Sigmoid colon (tissue), 7 donors: Measurements from ENCODE around the gene ETF1. TPM values are rescaled to one million over a fixed set of nuclear protein-coding genes. Genes with fewer than 3 reads are reported as not detected.

Experiments
- DNase-seq: peaks from one replicate; pipeline ENCODE4 v3.0.0-alpha.2; 2019
- H3K27ac ChIP-seq, 4 donors: fragments of 200-600 bp; sonication (generic); one replicate each; pipeline ENCODE4 v1.5.1; 2016 to 2019; ENCODE audit warnings: mild to moderate bottlenecking in 1 of 4
- H3K27me3 ChIP-seq, 3 donors: fragments of 200-600 bp; sonication (generic); one replicate each; pipeline ENCODE4 v1.5.1; 2019; ENCODE audit warnings: mild to moderate bottlenecking in 1 of 3
- H3K36me3 ChIP-seq, 4 donors: fragments of 200-600 bp; sonication (generic); one replicate each; pipeline ENCODE4 v1.5.1; 2016 to 2019
- H3K4me1 ChIP-seq, 4 donors: fragments of 200-600 bp; sonication (generic); one replicate each; pipeline ENCODE4 v1.5.1; 2017 to 2019
- H3K4me3 ChIP-seq, 4 donors: fragments of 200-600 bp; sonication (generic); one replicate each; pipeline ENCODE4 v1.5.1; 2017 to 2019; ENCODE audit warnings: mild to moderate bottlenecking in 2 of 4, moderate library complexity in 1 of 4
- H3K9me3 ChIP-seq, 4 donors: fragments of 200-600 bp in 3 of 4; sonication (generic) in 3 of 4; one replicate each; pipeline versions ENCODE4 v1.5.1 to v1.6.1; 2013 to 2019
- EP300 ChIP-seq, 4 donors: sonication (generic); formaldehyde crosslinking; IDR thresholded peaks; one replicate each; pipeline ENCODE4 v1.6.1; 2017; ENCODE audit warnings: antibody characterized with exemption in 4 of 4
- POLR2A ChIP-seq, 2 donors: fragments of 450-650 bp; IDR thresholded peaks; one replicate each; pipeline ENCODE4 v1.6.1; 2016; ENCODE audit warnings: antibody characterized with exemption in 2 of 2, mild to moderate bottlenecking in 2 of 2, moderate library complexity in 2 of 2
- POLR2AphosphoS5 ChIP-seq, 4 donors: sonication (generic); formaldehyde crosslinking; IDR thresholded peaks; one replicate each; pipeline ENCODE4 v1.6.1; 2017; ENCODE audit warnings: antibody characterized with exemption in 4 of 4
- WGBS, 2 donors: extraction: QIAGEN DNeasy Blood & Tissue Kit; methylation state at CpG; one replicate each; pipeline ENCODE4 v1.1.7; 2013; 5-methylcytosine and 5-hydroxymethylcytosine counted together
- intact Hi-C: fragments of 100-400 bp; cut with DNase I; formaldehyde crosslinking; loops from one replicate; pipeline ENCODE4 v1.15.1; 2023
- polyA plus RNA-seq, 3 donors: library from polyadenylated mRNA; stranded (reverse); fragments of 200-250 nt; gene quantifications; one replicate each; pipeline ENCODE4 v1.2.3, GENCODE V29; 2013
- total RNA-seq, 4 donors: library from RNA; depleted of rRNA; stranded (reverse); fragments of >200 nt; gene quantifications; one replicate each; pipeline ENCODE4 v1.1.0, GENCODE V29; 2016
- TF ChIP-seq, protein P1 (sequence below), 4 experiments: fragments of 450-650 bp in 3 of 4; fragments of 200-600 bp in 1 of 4; IDR thresholded peaks; one replicate each; pipeline ENCODE4 v1.5.1; 2016 to 2019; ENCODE audit warnings: antibody characterized with exemption in 4 of 4, mild to moderate bottlenecking in 3 of 4, moderate library complexity in 2 of 4
- donor health status: healthy with polysubstance abuse.
- donor health status: Bipolar disorder and iron deficiency.
- donor health status: healthy.

Gene ETF1
- total and polyA plus RNA-seq, 7 donors, result 49.9 to 117 (median 67.0) TPM

DNA sequence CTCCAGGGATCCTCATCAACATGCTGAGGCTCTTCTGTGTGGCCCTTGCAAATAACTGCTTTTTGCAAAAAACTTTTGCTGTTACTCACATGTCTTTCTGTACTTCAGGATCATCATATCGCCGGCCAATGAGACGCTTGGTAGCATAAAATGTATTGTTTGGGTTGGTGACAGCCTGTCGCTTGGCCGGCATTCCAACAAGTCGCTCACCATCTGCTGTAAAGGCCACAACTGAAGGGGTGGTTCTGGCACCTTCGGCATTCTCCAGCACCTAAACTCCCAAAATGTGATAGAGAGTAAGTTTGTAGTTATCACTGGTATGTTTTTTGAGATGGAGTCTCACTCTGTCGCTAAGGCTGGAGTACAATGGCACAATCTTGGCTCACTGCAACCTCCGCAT is 27.8 kb upstream of the ETF1 start:
- 98% methylated on average over 9 of the region's 9 CpGs for WGBS, 2 donors
- intact Hi-C loops, result loop anchor here (10.0 kb wide), 2 partner anchors 154 to 624 kb away; partner anchors contain the start of gene SIL1
- H3K27me3 ChIP-seq, result no peaks in the 10 kb centered on the region
- no peak for DNase-seq
- TF ChIP-seq EP300 (IDR thresholded peaks at IDR 0.05), result no peak
- no peak for TF ChIP-seq POLR2AphosphoS5 (IDR thresholded peaks at IDR 0.05)
- no peak for TF ChIP-seq POLR2A (IDR thresholded peaks at IDR 0.05)
- TF ChIP-seq, protein P1, sequence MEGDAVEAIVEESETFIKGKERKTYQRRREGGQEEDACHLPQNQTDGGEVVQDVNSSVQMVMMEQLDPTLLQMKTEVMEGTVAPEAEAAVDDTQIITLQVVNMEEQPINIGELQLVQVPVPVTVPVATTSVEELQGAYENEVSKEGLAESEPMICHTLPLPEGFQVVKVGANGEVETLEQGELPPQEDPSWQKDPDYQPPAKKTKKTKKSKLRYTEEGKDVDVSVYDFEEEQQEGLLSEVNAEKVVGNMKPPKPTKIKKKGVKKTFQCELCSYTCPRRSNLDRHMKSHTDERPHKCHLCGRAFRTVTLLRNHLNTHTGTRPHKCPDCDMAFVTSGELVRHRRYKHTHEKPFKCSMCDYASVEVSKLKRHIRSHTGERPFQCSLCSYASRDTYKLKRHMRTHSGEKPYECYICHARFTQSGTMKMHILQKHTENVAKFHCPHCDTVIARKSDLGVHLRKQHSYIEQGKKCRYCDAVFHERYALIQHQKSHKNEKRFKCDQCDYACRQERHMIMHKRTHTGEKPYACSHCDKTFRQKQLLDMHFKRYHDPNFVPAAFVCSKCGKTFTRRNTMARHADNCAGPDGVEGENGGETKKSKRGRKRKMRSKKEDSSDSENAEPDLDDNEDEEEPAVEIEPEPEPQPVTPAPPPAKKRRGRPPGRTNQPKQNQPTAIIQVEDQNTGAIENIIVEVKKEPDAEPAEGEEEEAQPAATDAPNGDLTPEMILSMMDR (IDR thresholded peaks at IDR 0.05), result no peak
- peaks cover 53 to 79% (median 68%) of the 10 kb centered on the region in 4 donors for H3K36me3 ChIP-seq
- no peak overlapping the region for H3K27ac ChIP-seq
- H3K4me3 ChIP-seq, result no peak overlapping the region
- H3K4me1 ChIP-seq, result peaks cover 0 to 25% (median 18%) of the 10 kb centered on the region in 4 donors
- no peaks in the 10 kb centered on the region for H3K9me3 ChIP-seq

DNA sequence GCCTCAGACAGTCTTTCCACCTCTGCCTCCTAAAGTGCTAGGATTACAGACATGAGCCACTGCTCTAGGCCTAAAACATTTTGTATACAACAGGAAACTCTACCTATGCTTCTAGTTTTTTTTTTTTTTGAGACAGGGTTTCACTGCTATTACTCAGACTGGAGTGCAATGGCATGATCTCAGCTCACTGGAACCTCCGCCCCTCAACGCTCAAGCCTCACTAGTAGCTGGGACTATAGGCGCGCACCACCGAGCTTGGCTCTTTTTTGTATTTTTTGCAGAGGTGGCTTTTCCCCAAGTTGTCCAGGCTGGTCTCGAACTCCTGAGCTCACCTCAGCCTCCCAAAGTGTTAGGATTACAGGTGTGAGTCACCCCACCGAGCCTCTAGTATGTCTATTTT is 26.7 kb upstream of the ETF1 start:
- WGBS, 2 donors, result 96% methylated on average over 7 of the region's 7 CpGs
- Histone ChIP-seq H3K36me3 (peaks cover 60 to 90% (median 78%) of the 10 kb centered on the region in 4 donors), H3K27ac (no peak overlapping the region), H3K4me3 (no peak overlapping the region), H3K4me1 (peaks cover 0 to 25% (median 17%) of the 10 kb centered on the region in 4 donors), H3K27me3 (no peaks in the 10 kb centered on the region), H3K9me3 (no peaks in the 10 kb centered on the region)
- no peak for TF ChIP-seq EP300 (IDR thresholded peaks at IDR 0.05)
- TF ChIP-seq, protein P1 (IDR thresholded peaks at IDR 0.05), result no peak
- no peak for TF ChIP-seq POLR2A (IDR thresholded peaks at IDR 0.05)
- TF ChIP-seq POLR2AphosphoS5 (IDR thresholded peaks at IDR 0.05), result no peak
- no peak for DNase-seq
- intact Hi-C loops, result loop anchor here (10.0 kb wide), 2 partner anchors 155 to 625 kb away; partner anchors contain the start of gene SIL1

DNA sequence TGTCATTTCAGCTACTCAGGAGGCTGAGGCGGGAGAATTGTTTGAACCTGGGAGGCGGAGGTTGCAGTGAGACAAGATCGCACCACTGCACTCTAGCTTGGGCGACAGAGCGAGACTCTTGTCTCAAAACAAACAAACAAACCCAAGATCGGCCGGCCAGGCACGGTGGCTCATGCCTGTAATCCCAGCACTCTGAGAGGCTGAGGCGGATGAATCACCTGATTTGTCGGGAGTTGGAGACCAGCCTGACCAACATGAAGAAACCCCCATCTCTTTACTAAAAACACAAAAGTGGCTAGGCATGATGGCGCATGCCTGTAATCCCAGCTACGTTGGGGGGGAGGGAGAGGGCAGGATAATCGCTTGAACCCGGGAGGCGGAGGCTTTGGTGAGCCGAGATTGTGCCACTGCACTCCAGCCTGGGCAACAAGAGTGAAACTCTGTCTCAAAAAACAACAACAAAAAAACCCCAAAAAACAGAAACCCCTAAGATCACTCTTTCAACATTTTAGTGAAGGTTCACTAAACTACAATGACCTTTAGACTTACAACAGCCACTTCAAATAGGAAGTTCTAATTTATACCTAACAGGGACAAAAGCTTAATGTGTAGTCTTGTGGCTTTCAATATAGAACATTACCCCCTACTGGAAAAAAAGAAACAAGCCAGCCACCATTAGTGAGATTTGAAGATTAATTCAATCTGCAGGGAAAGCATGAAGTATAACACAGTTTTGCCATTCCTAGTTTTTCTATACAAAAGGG is 25.2 kb upstream of the ETF1 start:
- peaks cover 63 to 100% (median 81%) of the 10 kb centered on the region in 4 donors for H3K36me3 ChIP-seq
- no peaks in the 10 kb centered on the region for H3K27me3 ChIP-seq
- no peaks in the 10 kb centered on the region for H3K9me3 ChIP-seq
- H3K4me3 ChIP-seq, result no peak overlapping the region
- TF ChIP-seq EP300 (IDR thresholded peaks at IDR 0.05), result no peak
- TF ChIP-seq POLR2A (IDR thresholded peaks at IDR 0.05), result no peak
- TF ChIP-seq, protein P1 (IDR thresholded peaks at IDR 0.05), result no peak
- TF ChIP-seq POLR2AphosphoS5 (IDR thresholded peaks at IDR 0.05), result no peak
- 90 to 91% methylated on average over 16 of the region's 16 CpGs for WGBS, 2 donors
- intact Hi-C loops, result no loop called here
- H3K4me1 ChIP-seq, result peaks cover 0 to 13% (median 8%) of the 10 kb centered on the region in 4 donors
- no peak for DNase-seq
- H3K27ac ChIP-seq, result no peak overlapping the region

DNA sequence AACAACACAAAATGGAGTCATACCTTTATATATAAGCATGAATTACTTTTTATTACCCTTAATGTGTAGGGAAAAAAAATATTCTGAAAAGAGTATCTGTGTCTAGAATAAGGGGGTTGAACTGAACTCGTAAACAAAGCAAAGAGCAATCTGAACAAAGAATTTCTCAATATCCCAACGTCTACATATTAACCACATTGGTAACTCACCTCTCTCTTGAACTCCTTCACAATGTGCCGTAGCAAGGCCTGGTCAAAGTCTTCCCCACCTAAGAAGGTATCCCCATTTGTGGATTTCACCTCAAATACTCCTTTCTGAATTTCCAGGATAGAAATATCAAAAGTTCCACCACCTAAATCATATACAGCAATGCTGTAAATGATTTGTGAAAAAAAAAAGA is 23.8 kb upstream of the ETF1 start:
- Histone ChIP-seq H3K27me3 (no peaks in the 10 kb centered on the region), H3K36me3 (peaks cover 50 to 98% (median 68%) of the 10 kb centered on the region in 4 donors), H3K9me3 (no peaks in the 10 kb centered on the region), H3K4me3 (no peak overlapping the region), H3K27ac (no peak overlapping the region), H3K4me1 (peaks cover 0 to 8% (median 2%) of the 10 kb centered on the region in 4 donors)
- TF ChIP-seq POLR2A (IDR thresholded peaks at IDR 0.05) (no peak), EP300 (IDR thresholded peaks at IDR 0.05) (no peak)
- TF ChIP-seq, protein P1 (IDR thresholded peaks at IDR 0.05), result no peak
- WGBS, 2 donors, result 76 to 85% methylated on average over 3 of the region's 3 CpGs
- DNase-seq, result no peak
- intact Hi-C loops, result no loop called here
